UCSD-AML1 (cell line): ENCODE results near the gene PON3.

ENCODE experiments used
- DNase-seq: peaks from one replicate; lab custom pipeline; 2025; ENCODE audit not compliant: unreplicated experiment; lab: John Stamatoyannopoulos, UW

PON3 gene

DNA sequence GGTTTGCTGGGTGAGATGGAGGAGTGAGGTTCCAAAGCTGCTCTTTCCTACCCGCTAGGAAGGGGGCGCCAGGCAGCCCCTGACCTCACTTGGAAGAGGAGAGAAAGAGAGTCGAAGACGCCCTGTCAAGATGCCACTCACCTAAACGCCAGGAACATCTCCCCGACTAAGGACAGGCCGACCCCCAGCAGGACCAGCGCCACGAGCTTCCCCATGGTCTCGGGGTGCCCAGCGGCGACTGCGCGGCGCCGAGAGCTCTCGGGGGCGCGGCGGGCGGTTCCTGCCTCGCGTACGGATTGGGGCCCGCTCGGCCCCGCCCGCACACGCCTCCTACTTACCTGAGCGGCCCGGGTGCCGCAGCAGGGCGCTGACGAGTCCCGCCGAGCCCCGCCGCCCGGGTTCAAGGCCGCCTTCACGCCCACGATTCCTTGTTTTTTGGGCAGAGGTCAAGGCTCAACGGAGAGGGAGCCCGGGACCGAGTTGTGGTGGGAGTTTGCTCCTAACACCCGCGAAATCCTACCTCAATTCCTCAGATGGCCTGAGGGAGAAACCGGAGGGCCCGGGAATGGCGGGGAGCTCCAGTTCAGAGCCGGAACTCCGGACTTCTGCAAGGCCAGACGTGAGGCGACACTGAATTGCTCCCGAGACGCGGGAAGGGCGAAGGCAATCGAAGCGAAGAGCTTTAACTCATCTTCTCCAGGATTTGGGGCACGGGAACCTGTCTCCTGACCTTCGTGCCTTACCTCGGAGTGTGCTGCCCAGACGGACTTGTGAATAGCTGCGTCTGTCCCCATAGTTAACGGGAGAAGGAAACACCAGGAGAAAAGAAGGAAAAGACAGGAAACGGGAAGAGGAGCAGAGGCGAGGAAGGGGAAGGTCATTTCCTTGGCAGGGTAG lies at the start of gene PON3:
PON3 (minus strand) TSS at position 240 of the 897 bp plus-strand sequence; CDS start at position 215, 25 bp downstream.
- DNase-seq: no peak

DNA sequence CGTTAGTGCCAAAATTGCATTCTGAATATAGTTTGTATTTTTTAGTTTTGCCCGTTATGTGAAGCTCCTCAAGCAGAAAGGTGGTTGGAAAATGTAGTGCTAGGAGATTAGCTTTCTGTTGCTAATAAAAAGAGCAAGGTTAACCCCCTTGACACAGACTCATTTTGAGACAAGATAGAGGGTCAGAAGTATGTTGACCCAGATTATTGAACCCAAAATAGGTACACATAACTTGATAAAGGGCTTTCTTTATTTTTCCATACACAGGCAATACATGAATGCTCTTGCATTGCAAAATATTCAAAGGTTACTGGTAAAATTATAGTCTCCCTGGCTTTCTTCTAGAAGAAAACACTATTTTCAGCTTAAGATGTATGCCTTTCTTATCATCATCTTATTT lies 48.6 kb upstream of the PON3 start:
- DNase-seq: no peak

DNA sequence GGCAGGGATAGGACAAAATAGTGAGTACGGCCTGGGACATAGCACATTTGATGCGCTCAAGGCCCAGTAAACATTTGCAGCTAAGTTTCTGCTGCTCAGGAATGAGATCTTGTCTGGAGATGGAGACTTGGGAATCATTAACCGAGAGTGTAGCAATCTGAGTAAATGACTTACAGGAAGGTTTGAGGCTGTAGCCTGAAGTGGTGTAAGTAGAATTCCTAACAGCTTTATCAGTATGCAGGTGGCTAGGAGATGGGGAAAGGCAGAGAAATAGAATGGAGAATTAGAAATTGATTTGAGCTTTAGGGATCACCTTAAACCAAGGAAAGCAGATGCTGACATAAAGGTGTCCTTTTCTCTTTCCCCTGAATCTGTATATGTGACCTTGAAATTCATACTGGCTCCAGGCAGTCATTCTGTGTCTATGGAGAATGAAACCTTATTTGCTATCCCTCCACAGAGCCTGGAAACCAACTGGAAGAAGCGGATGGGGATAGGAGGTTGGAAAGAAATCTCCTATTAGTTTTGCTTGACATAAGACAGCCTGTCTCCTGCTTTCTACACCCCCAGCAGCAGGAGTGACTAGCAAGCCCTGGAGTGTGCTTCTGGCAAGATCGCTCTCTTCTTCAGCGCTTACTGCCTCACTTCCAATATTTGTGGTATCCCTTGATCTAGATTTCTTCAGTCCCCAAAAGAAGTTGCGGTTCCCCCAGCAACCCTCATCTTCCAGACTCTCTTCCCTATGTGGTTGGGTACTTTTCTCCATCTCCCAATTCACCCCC lies 45.1 kb upstream of the PON3 start:
- no peak for DNase-seq

DNA sequence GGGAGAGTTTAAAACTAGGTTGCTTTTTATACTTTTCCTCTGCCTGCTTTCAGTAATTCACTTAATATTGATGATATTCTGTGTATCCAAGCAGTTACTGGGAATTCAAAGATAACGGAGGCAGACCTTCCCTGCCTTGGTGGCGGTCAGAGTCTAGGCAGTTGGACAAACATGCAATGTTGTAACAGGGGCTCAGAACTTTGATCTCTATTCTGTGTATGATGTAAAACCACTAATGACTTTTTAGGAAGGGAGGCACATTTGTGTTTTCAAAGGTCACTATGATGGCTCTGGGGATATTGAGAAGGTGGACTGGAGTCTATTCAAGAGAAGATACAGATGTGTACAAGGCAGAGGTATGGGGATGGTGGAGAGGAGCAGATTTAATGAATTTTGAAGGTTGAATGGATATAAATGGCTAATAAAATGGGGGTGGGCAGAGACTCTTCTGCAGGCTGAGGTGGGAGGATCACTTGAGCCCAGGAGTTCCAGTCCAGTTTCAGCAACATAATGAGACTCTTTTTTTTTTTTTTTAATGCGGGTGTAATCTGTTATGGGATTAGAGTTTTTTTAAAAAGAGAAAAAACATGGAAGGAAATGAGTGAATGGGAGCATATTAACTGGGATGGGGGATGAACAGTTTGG lies 44.3 kb upstream of the PON3 start:
- DNase-seq: no peak

DNA sequence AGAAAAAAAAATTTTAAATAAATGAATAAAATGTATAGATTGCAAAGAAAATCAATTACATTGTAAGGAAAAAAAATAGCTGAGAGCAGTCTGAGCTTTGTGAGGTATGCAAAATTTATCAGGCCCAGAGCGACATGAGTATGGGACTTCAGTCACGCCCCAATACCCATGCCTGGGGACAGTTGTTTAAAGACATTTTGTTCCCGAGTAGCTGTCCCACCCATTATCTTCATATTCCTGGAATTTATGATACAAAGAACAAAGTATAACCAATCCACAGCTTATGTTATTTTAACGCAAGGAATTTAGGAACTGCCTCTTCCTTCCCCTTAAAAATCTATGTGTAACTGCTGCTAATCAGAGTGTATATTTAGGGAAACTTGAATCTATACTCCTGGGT lies 40.2 kb upstream of the PON3 start:
- DNase-seq: no peak

DNA sequence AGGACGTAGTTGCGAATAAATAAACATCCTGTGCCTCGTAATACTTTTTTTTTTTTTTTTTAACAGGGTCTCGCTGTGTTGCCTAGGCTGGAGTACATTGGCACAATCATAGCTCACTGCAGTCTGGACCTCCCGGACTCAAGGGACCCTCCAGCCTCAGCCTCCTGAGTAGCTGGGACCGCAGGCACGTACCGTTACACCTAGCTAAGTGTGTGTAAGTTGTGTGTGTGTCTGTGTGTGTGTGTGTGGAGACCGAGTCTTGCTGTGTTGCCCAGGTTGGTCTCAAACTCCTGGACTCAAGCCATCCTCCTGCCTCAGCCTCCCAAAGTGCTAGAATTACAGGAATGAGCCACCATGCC lies 39.2 kb upstream of the PON3 start:
- no peak for DNase-seq

DNA sequence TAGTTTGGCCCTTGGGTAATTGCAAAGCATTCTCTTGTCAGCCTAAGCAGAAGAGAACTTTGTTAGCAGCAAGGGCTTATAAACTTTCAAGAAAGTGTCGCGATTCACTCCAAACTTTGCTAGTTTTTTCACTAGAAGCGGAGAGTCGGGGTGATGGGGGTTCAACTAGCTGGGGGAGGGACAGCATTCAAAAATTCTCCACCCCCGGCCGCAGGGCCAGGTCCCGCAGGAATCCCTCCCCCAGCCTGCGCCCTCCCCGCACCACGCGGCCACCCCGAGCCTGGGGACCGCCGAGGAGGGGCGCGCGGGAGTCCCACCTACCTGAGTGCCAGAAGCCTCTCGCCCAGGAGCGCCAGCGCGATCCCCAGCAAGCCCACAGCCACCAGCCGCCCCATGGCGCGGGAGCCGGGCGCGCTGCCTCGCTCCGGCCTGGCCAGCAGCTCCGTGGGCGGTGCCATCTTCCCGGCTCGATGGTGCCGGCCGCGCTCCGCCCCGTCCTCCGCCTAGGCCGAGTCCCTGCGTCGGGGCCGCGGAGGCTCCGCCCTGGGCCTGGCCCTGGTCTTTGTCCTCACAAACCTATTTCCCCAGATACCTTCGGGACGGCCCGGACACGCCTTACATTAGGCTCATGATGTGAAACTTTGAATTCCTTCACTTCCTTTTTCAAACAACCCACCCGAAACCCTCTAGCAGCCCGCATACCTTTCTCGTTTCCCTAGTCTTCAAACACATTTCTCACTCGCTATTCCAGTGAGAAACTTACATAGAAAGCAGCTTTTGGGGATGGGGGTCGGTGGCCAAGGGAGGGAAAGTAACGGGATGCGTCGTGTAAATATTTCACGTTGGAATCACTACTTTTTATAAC lies 38.6 kb upstream of the PON3 start, which contains the start of gene PON2:
PON2 (minus strand) TSS at position 472 of the 865 bp plus-strand sequence; CDS start at position 395, 77 bp downstream.
- DNase-seq: peak; percentile 68

DNA sequence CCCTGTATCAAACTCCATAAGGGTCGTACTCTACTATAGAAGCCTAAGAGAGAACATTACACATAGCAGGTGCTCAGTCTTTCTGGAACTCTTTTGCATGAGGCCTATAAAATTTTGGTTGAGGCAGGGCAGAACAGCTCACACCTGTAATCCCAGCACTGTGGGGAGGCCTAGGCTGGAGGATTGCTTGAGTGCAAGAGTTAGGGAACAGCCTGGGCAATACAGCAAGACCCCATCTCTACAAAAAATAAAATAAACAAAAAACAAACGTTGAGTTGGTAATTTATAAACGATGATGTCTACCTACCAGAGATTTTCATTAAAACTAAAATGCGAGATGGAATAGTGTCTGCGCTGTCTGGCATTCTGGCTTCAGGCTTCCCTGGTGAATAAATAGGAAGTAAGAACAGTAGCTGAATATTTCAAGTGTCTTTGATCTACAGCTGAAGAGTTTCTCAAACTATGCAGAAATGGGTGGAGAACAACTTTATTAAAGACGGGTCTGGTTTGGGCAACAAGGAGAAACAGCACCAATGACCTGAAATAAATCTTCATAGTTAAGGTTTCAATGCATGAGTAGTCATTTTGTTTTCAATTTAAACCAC lies 37.9 kb upstream of the PON3 start:
- no peak for DNase-seq

DNA sequence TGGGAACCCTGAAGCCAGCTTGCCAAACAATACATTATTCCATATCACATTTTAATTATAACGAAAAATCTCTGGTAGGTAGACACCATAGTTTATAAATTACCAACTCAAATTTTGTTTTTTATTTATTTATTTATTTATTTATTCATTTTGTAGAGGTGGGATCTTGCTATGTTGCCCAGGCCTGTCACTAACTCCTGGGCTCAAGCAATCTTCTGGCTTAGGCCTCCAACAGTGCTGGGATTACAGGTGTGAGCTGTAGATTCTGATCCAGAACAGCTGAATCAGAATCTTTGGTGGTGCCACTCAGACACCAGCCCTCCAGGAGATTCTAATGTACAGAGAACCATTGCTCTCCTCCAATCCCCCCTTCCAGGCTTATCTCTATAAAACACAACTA lies 37.0 kb upstream of the PON3 start:
- no peak for DNase-seq

DNA sequence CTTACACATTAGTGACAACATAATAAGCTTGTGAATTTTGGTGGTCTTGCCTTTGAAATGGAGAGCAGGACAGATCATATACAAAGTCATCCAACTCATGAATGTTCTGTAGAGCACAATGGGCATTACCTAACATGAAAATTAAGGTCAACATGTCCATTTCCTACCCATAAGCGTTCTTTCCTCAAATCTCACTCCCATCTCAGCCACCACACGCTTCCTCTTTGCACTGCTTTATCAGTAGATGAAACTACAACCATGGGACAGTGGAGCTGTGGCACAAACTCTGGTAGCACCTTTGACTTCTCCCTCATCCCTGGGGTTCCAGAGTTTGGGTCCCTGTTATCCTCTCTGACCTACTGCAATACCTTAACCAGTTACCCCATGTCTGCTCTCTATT lies 36.4 kb upstream of the PON3 start:
- DNase-seq: no peak

DNA sequence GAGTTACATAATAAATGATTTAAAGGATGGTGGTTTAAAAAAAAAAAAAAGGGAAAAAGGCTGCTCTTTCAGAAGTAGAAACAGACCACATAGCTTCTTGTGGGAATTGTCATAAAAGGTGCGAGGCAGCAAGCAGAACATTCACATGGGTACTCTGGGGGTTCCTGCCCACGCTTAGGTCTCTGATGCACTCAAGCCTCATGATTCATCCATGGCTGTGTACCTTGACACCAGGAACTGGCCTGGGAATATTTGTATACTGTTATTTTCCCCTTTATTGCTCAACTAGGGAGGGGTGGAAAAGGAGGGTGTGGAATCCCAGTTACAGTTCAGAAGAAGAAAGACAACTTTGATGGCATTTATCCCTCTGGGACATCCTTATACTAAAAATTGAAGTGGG lies 34.7 kb upstream of the PON3 start:
- DNase-seq: no peak

DNA sequence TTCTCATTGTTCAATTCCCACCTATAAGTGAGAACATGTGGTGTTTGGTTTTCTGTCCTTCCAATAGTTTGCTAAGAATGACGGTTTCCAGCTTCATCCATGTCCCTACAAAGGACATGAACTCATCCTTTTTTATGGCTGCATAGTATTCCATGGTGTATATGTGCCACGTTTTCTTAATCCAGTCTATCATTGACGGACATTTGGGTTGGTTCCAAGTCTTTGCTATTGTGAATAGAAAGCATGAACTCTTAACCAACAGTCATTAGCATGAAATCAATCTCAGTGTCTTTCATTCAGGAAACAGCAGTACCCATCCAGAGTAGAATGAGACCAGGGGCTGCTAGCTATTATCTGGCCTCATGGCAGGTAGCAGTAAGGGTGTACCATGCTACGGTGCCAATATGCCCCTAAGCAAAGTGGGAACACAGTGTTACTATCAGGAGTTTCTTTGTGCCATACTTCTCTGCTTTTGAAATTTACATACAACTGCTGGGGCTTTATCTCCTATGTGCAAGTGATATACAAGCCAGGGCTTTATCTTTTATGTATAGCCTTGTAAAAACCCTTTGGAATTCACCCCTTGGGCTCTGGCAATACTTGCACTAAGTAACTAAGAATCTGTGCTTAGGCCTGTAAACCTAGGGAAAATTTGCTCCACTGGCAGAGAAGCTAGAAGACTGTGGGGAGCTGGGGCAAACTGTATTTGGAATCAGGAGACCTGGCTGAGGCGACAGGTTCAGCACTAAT lies 33.2 kb upstream of the PON3 start:
- DNase-seq: no peak

DNA sequence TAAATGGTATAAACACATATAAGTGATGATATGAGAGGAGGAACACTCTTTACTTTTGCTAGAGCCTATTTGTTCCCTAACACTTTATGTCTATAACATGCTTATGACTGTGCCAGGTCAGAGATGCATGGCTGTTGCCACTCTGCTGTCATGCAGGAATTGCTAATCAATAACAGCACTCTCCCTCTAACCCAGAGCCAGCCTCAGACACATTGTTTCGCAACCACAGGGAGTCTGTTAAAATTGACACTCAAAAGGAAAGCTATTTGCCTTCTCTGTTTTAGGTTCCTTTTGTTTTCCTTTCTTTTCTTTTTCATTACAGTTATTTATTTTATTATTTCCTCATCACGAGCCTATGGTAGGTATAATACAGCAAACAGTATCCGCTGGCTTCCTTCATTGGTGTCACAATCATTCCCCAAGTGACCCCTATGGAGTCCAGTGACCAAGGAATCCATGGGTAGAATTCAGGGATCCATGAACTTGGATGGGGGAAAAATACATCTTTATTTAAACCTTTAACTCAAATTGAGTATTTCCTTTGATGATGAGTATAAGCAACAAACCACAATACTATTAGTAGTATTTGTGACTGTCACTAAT lies 31.8 kb upstream of the PON3 start:
- DNase-seq: no peak

DNA sequence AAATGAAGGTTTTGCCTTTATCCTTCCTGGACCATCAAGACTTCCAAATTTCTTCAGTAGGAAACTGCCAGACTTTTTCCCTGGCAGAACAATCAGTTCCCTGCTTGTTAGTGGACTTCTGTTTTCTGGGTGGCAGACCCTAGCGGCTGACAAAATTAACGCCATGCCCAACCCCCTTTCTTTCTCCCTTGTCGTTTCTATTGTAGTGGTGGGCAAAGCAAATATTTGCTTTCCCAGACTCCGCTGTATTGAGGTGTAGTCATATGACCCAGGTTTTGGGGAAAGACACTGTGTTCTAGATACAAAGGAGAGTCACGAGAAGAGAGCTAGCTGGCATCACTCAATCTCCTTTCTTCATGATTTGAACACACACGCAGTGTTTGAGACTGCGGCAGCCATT lies 31.0 kb upstream of the PON3 start:
- no peak for DNase-seq

DNA sequence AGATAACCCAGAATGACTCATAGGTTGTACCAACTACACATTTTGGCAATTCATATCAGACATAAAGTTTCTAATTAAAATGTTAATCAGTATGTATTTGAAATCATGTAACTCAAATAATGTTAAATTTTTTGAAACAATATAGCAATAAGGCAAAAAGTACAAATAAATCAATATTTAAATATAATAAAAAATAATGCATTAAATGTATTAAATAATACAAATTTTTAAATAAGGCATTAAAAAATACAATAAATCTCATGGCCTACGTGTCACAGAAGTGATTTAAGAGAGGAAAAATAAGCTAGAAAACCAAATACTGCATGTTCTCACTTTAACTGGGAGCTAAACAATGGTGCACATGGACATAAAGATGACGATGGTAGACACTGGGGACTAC lies 29.5 kb upstream of the PON3 start:
- DNase-seq: no peak

DNA sequence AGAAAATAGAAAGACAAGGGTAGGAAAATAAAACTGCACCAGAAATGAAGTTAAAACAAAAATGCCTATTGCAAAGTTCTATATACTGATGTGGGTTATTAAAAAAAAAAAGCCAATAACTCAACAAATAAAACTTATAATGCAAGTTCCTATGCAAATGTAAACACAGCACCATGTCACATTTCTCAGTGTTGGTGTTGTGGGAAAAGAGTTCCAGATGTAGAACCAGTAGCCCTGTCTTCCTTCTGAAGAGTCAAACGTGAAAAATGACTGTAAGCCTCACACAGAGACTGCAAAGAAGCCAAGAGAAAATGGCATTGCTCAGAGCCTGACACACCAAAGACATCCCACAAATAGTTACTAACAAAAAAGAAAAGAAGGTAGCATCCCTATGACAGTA lies 28.5 kb upstream of the PON3 start:
- no peak for DNase-seq

DNA sequence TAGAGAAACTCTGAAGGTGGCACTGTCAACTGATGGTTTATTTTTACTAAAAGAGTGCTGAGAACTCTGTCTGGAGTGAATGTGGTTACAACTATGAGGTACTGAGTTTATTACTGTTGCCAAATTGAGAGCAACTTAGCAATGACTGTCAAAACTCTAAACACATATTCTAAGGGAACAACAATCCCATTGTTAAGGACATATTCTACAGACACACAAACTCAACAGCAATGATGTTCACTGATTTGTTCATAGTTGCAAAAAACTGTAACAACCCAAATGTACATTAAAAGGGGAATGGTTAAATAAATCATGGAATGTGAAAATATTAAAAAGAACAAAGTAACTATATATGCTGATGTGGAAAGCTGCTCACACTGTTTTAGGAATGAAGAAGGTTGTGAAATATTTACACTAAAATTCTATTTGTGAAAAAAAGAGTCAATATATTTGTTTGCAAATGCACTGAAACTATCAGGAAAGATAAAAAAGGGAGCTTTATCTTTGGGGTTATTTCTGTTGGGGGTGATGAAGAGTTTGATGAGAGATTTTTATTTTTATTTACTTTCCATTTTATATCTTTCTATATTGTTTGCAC lies 25.8 kb upstream of the PON3 start:
- no peak for DNase-seq

DNA sequence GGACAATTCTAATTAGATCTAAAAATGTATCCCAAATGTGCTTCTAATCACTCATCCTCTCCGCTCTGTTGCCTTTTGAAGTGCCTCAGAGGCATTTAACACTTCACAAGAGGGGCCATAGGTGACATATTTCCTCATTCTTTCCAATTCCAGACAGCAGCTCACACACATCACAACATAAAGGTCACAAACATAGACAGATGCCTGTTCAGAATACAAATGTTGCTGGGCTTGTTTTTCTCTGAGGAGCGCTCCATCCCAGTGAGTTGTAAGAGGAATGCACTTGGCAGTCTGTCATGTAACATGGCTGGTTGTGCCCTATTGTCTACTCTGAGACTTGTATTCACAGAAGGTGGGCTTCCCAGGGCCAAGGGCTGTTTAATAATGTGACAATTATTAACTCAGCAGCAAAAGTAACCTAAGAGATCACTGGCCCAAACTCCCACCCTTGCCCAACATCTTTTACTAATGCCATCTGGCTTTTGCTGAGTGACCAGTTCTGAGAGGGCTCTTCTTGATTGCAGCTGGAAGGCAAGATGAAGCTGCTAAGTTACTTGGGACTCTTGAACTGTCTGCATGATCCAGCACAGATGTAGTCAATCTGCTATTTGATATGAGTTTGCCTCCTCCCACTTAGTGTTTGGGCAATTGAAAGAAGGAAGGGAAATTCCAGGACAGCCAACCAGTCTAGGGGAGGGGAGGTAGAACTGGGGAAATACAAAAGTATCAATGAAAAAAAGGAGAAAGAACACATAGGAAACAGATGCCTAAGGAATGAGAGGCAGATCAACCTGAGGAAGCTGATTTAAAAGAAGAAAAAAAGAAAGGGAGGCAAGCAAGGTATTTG lies 25.0 kb upstream of the PON3 start:
- DNase-seq: no peak
